ENCODE results near the gene NPAS1.

NPAS1 gene

GRCh38 chr19:47081095-47081494, 61.5 kb downstream of the NPAS1 start:
- no peak for DNase-seq (ENCODE audit: low spot score)

GRCh38 chr19:47082493-47082892, 62.9 kb downstream of the NPAS1 start:
- no peak for DNase-seq (ENCODE audit: low spot score)

- no peak for DNase-seq (ENCODE audit: low spot score)
Measured at GRCh38 chr19:47084879-47085439, 65.3 kb downstream of the NPAS1 start.

- DNase-seq (ENCODE audit: low spot score) = no peak
Measured at GRCh38 chr19:47086280-47086679, 66.6 kb downstream of the NPAS1 start.

GRCh38 chr19:47089767-47090350, 70.2 kb downstream of the NPAS1 start:
- no peak for DNase-seq (ENCODE audit: low spot score)

- DNase-seq (ENCODE audit: low spot score) = no peak
Measured at GRCh38 chr19:47093254-47093653, 73.6 kb downstream of the NPAS1 start.

- DNase-seq (ENCODE audit: low spot score) = no peak
Measured at GRCh38 chr19:47093841-47094240, 74.2 kb downstream of the NPAS1 start.

- no peak for DNase-seq (ENCODE audit: low spot score)
Measured at GRCh38 chr19:47094557-47095475, 75.2 kb downstream of the NPAS1 start.
